ENCODE data around the gene OLIG1. TPM values are rescaled to one million over a fixed set of nuclear protein-coding genes. Genes with fewer than 3 reads are reported as not detected.
A peak's percentile ranks its signal among the peaks of the same experiment; 100 is the strongest.

Gene OLIG1
- total and polyA plus RNA-seq, 10 of the 15 experiments (the other 5 are each of a cell fraction or from before 2014, with no cell fraction given), result not detected

DNA sequence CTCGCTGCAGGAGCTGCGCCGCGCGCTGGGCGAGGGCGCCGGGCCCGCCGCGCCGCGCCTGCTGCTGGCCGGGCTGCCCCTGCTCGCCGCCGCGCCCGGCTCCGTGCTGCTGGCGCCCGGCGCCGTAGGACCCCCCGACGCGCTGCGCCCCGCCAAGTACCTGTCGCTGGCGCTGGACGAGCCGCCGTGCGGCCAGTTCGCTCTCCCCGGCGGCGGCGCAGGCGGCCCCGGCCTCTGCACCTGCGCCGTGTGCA, 730 bp downstream of the OLIG1 start:
- no peak overlapping the region for H3K4me3 ChIP-seq
- no peak for ATAC-seq
- POLR2A ChIA-PET, result no interaction called here

DNA sequence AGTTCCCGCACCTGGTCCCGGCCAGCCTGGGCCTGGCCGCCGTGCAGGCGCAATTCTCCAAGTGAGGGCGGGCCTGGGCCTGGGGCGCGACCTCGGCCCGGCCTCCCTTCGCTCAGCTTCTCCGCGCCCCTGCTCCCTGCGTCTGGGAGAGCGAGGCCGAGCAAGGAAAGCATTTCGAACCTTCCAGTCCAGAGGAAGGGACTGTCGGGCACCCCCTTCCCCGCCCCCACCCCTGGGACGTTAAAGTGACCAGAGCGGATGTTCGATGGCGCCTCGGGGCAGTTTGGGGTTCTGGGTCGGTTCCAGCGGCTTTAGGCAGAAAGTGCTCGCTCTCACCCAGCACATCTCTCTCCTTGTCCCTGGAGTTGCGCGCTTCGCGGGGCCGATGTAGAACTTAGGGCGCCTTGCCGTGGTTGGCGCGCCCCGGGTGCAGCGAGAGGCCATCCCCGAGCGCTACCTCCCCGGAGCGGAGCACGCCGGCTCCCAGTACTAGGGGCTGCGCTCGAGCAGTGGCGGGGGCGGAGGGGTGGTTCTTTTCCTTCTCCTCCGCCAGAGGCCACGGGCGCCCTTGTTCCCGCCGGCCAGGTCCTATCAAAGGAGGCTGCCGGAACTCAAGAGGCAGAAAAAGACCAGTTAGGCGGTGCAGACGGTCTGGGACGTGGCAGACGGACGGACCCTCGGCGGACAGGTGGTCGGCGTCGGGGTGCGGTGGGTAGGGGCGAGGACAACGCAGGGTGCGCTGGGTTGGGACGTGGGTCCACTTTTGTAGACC, 1.2 kb downstream of the OLIG1 start:
- Histone ChIP-seq H4K20me1 (ENCODE audit: control insufficient read depth, insufficient read depth) (no peaks in the 10 kb centered on the region), H3K9me3 (replicated peaks; ENCODE audit: control insufficient read depth, insufficient read depth, low read length) (no peaks in the 10 kb centered on the region; the same call in 1 of the 3 replicates), H3K4me3 (peak overlapping the region; percentile 34; the same call in 1 of the 2 replicates), H3K79me2 (ENCODE audit: control insufficient read depth, insufficient read depth, low read length) (no peaks in the 10 kb centered on the region), H3K27ac (ENCODE audit: control insufficient read depth, insufficient read depth) (no peak overlapping the region), H2AFZ (ENCODE audit: control insufficient read depth, low read depth, low read length) (no peak overlapping the region), H3K4me2 (ENCODE audit: control insufficient read depth, insufficient read depth) (peak overlapping the region; percentile 54), H3K27me3 (replicated peaks in 1 of 2; ENCODE audit: control insufficient read depth in 2 of 2, insufficient read depth in 2 of 2, low read length in 1 of 2) (peaks cover 13 to 49% of the 10 kb centered on the region in 2 experiments), H3K4me1 (ENCODE audit: control insufficient read depth, insufficient read depth, low read length) (no peaks in the 10 kb centered on the region; the same call in 1 of the 2 replicates), H3K9ac (ENCODE audit: control insufficient read depth, insufficient read depth, low read length) (no peak overlapping the region), H3K36me3 (ENCODE audit: control insufficient read depth in 2 of 2, insufficient read depth in 2 of 2, low read length in 1 of 2) (no peaks in the 10 kb centered on the region)
- peak; percentile 42 for TF ChIP-seq SUZ12 (IDR thresholded peaks at IDR 0.05; ENCODE audit: unreplicated experiment)
- TF ChIP-seq, protein P1, sequence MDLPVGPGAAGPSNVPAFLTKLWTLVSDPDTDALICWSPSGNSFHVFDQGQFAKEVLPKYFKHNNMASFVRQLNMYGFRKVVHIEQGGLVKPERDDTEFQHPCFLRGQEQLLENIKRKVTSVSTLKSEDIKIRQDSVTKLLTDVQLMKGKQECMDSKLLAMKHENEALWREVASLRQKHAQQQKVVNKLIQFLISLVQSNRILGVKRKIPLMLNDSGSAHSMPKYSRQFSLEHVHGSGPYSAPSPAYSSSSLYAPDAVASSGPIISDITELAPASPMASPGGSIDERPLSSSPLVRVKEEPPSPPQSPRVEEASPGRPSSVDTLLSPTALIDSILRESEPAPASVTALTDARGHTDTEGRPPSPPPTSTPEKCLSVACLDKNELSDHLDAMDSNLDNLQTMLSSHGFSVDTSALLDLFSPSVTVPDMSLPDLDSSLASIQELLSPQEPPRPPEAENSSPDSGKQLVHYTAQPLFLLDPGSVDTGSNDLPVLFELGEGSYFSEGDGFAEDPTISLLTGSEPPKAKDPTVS (IDR thresholded peaks at IDR 0.05; ENCODE audit: low read depth, low read length), result no peak
- TF ChIP-seq HDAC6 (IDR thresholded peaks at IDR 0.05; ENCODE audit: unreplicated experiment), result peak; percentile 31
- TF ChIP-seq, protein P2, sequence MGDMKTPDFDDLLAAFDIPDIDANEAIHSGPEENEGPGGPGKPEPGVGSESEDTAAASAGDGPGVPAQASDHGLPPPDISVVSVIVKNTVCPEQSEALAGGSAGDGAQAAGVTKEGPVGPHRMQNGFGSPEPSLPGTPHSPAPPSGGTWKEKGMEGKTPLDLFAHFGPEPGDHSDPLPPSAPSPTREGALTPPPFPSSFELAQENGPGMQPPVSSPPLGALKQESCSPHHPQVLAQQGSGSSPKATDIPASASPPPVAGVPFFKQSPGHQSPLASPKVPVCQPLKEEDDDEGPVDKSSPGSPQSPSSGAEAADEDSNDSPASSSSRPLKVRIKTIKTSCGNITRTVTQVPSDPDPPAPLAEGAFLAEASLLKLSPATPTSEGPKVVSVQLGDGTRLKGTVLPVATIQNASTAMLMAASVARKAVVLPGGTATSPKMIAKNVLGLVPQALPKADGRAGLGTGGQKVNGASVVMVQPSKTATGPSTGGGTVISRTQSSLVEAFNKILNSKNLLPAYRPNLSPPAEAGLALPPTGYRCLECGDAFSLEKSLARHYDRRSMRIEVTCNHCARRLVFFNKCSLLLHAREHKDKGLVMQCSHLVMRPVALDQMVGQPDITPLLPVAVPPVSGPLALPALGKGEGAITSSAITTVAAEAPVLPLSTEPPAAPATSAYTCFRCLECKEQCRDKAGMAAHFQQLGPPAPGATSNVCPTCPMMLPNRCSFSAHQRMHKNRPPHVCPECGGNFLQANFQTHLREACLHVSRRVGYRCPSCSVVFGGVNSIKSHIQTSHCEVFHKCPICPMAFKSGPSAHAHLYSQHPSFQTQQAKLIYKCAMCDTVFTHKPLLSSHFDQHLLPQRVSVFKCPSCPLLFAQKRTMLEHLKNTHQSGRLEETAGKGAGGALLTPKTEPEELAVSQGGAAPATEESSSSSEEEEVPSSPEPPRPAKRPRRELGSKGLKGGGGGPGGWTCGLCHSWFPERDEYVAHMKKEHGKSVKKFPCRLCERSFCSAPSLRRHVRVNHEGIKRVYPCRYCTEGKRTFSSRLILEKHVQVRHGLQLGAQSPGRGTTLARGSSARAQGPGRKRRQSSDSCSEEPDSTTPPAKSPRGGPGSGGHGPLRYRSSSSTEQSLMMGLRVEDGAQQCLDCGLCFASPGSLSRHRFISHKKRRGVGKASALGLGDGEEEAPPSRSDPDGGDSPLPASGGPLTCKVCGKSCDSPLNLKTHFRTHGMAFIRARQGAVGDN (IDR thresholded peaks at IDR 0.05), result no peak
- 0 out of 2 replicates have a peak, but pooled peaks have one; percentile 77 for TF ChIP-seq EZH2 (IDR thresholded peaks at IDR 0.05; ENCODE audit: borderline replicate concordance, control insufficient read depth, low read depth, low read length)
- WGBS (ENCODE audit: insufficient coverage, insufficient replicate concordance, low lambda C conversion rate, missing lambda C conversion rate), result 11% methylated on average over 60 of the region's 69 CpGs
- intact Hi-C loops (cut with micrococcal nuclease; ENCODE audit: unreplicated experiment) (loop anchor here (10.0 kb wide), 1 partner anchor 124 kb away; no protein-coding TSS in a partner anchor), in situ Hi-C loops (cut with MboI) (no loop called here)
- no peak for FAIRE-seq
- ChIA-PET POLR2A (no interaction called here), RAD21 (ENCODE audit: unreplicated experiment) (no interaction called here), SMC1A (ENCODE audit: uncharacterized antibody, unreplicated experiment) (no interaction called here), CTCF (no interaction called here)
- no peak for DNase-seq (ENCODE audit: low read depth, low spot score)
- ATAC-seq, result no peak
- no TSS peak for BruUV-seq (replicated peaks)

More for the DNA sequence above, 730 bp downstream of the OLIG1 start:
- H2AFZ ChIP-seq (ENCODE audit: control insufficient read depth, low read depth, low read length), result no peak overlapping the region
- in situ Hi-C loops (cut with MboI) (no loop called here), intact Hi-C loops (cut with micrococcal nuclease; ENCODE audit: unreplicated experiment) (loop anchor here (10.0 kb wide), 1 partner anchor 124 kb away; no protein-coding TSS in a partner anchor)
- H4K20me1 ChIP-seq (ENCODE audit: control insufficient read depth, insufficient read depth), result no peaks in the 10 kb centered on the region
- SMC1A ChIA-PET (ENCODE audit: uncharacterized antibody, unreplicated experiment), result no interaction called here
- no peak for DNase-seq (ENCODE audit: low read depth, low spot score)
- CTCF ChIA-PET, result no interaction called here
- no TSS peak for BruUV-seq (replicated peaks)
- H3K27ac ChIP-seq (ENCODE audit: control insufficient read depth, insufficient read depth), result no peak overlapping the region
- H3K4me2 ChIP-seq (ENCODE audit: control insufficient read depth, insufficient read depth), result peak overlapping the region; percentile 33; the same call in 1 of the 2 replicates
- H3K79me2 ChIP-seq (ENCODE audit: control insufficient read depth, insufficient read depth, low read length), result no peaks in the 10 kb centered on the region
- no peaks in the 10 kb centered on the region; the same call in 1 of the 2 replicates for H3K4me1 ChIP-seq (ENCODE audit: control insufficient read depth, insufficient read depth, low read length)
- RAD21 ChIA-PET (ENCODE audit: unreplicated experiment), result no interaction called here
- TF ChIP-seq HDAC6 (IDR thresholded peaks at IDR 0.05; ENCODE audit: unreplicated experiment) (peak; percentile 3), NR2C1 (IDR thresholded peaks at IDR 0.05) (no peak)
- H3K9ac ChIP-seq (ENCODE audit: control insufficient read depth, insufficient read depth, low read length), result no peak overlapping the region
- FAIRE-seq, result no peak
- H3K36me3 ChIP-seq (ENCODE audit: control insufficient read depth in 2 of 2, insufficient read depth in 2 of 2, low read length in 1 of 2), result no peaks in the 10 kb centered on the region
- H3K9me3 ChIP-seq (replicated peaks; ENCODE audit: control insufficient read depth, insufficient read depth, low read length), result no peaks in the 10 kb centered on the region; the same call in 1 of the 3 replicates
- WGBS (ENCODE audit: insufficient coverage, insufficient replicate concordance, low lambda C conversion rate, missing lambda C conversion rate), result 25% methylated on average over 44 of the region's 44 CpGs
- peaks cover 12 to 48% of the 10 kb centered on the region in 2 experiments for H3K27me3 ChIP-seq (replicated peaks in 1 of 2; ENCODE audit: control insufficient read depth in 2 of 2, insufficient read depth in 2 of 2, low read length in 1 of 2)
